Ectodermal cell (in vitro differentiated cells): ENCODE results near the gene MRTO4.
"Not testable (repeated sequence)": the region's sequence is repeated elsewhere in the genome, so short reads cannot be mapped to it uniquely, and the experiment has no call there.

ENCODE experiments used
- H3K27ac ChIP-seq: 2 replicates; pipeline ENCODE4 v1.7.0; 2013; ENCODE audit warnings: mild to moderate bottlenecking, low read depth, low read length; ENCODE audit not compliant: insufficient read depth, poor library complexity, severe bottlenecking
- H3K27me3 ChIP-seq: 2 replicates; pipeline ENCODE4 v1.7.0; 2013; ENCODE audit warnings: mild to moderate bottlenecking, low read length; ENCODE audit not compliant: insufficient read depth, control insufficient read depth, poor library complexity, severe bottlenecking
- H3K36me3 ChIP-seq: one replicate; pipeline ENCODE4 v1.7.0; 2013; ENCODE audit warnings: low read length; ENCODE audit not compliant: control insufficient read depth, insufficient read depth
- H3K4me1 ChIP-seq: one replicate; pipeline ENCODE4 v1.7.0; 2013; ENCODE audit warnings: low read length; ENCODE audit not compliant: control insufficient read depth, insufficient read depth
- H3K4me3 ChIP-seq: 2 replicates; pipeline ENCODE4 v1.7.0; 2013; ENCODE audit warnings: low read depth, low read length, control low read depth; ENCODE audit not compliant: insufficient read depth
- H3K9me3 ChIP-seq: 2 replicates; pipeline ENCODE4 v1.7.0; 2013; ENCODE audit warnings: mild to moderate bottlenecking, low read length, moderate library complexity; ENCODE audit not compliant: control insufficient read depth
- WGBS, 2 experiments: methylation state at CpG; one replicate each; pipeline ENCODE4 v1.1.7; 2013; ENCODE audit warnings: missing lambda C conversion rate in 2 of 2; 5-methylcytosine and 5-hydroxymethylcytosine counted together

MRTO4 gene

DNA sequence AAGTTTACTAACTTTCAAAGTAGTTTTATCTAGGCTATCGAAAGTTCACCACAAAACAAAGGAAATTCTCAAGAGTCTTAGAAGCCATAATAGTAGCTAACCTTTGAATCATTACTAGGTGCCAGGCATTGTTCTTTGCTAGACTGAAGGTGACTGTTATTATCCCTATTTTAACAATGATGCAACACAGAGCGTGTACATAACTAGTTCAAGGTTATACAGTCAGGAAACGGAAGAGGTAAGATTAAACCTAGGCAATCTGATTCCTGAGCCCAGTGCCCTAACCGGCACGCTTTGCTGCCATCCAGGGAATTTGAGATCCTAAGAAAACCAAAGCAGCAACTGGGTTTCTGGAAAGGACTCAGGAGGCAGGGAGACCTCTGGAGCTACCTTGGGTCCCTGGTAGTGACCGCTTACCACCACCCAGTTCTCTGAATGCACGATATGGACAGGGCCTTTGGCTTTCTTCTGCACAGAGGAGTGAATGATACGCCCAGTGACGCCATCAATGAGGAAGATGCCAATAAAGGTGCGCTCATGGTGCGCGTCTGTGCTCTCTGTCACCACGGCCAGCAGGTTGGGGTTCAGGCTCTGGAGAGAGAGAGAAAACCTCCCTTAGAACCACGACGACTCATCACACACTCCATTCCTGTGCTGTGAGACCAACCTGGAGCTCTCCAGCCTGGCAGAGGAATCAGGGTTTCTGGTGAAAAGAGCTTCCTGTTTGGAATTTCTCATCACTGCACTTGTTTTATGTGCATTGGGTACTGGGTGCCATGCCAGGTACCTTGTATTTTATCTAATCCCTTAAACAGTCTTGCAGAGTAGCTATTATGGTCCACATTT, 28.4 kb upstream of the MRTO4 start:
- Histone ChIP-seq H3K4me1 (no peaks in the 10 kb centered on the region), H3K9me3 (no peaks in the 10 kb centered on the region), H3K27me3 (no peaks in the 10 kb centered on the region), H3K27ac (no peak overlapping the region), H3K36me3 (peaks cover 56% of the 10 kb centered on the region), H3K4me3 (no peak overlapping the region)
- 92 to 93% methylated on average over 15 of the region's 15 CpGs for WGBS, 2 experiments

DNA sequence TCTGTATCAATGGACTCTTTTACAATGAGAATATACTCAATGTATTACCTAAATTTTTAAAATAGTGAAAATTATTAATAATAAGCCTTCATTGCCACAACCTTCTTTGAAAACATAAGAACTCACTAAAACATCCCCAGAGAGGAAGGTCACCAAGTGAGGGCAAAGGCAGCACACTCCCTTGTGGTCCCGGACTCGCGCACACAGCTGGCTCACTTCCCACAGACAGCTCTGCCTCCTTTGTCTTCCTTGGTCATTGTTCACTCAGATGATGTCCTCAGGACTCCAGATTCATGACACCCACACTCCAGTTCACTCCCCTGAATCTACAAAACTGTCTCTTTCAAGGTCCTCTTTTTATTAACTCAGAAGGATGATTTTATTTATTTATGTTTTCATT, 22.4 kb upstream of the MRTO4 start:
- Histone ChIP-seq H3K27ac (no peak overlapping the region), H3K36me3 (peaks cover 48% of the 10 kb centered on the region)
- WGBS, 2 experiments, result 93 to 98% methylated on average over 3 of the region's 3 CpGs

DNA sequence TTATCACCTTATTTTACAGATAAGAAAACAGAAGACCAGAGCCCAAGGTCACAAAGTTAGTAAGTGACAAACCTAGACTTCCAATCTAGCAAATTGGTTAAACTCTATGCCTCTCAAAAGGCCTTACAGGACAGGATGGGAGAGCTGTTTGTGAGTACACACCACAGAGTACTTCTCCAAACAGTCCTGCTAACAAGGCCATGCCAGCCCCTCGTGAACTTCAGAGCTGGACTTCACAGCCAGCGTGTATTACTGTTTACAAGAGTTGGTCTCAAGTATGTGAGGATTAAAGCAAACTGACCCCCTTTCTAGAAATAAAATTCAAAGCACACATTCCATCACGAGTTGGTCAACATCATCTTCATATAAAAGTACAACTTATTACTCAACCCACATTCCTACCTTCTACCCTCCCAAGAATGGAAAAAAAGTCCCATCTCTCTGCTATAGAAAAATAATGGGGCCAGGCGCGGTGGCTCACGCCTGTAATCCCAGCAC, 21.7 kb upstream of the MRTO4 start:
- WGBS, 2 experiments, result 91% methylated on average over 6 of the region's 6 CpGs
- H3K9me3 ChIP-seq, result no peaks in the 10 kb centered on the region
- no peaks in the 10 kb centered on the region for H3K27me3 ChIP-seq
- H3K27ac ChIP-seq, result no peak overlapping the region
- H3K4me1 ChIP-seq, result no peaks in the 10 kb centered on the region
- H3K4me3 ChIP-seq, result no peak overlapping the region
- H3K36me3 ChIP-seq, result peaks cover 46% of the 10 kb centered on the region

More for the DNA sequence above, 22.4 kb upstream of the MRTO4 start:
- Histone ChIP-seq H3K4me3 (no peak overlapping the region), H3K4me1 (no peaks in the 10 kb centered on the region), H3K9me3 (no peaks in the 10 kb centered on the region), H3K27me3 (no peaks in the 10 kb centered on the region)

DNA sequence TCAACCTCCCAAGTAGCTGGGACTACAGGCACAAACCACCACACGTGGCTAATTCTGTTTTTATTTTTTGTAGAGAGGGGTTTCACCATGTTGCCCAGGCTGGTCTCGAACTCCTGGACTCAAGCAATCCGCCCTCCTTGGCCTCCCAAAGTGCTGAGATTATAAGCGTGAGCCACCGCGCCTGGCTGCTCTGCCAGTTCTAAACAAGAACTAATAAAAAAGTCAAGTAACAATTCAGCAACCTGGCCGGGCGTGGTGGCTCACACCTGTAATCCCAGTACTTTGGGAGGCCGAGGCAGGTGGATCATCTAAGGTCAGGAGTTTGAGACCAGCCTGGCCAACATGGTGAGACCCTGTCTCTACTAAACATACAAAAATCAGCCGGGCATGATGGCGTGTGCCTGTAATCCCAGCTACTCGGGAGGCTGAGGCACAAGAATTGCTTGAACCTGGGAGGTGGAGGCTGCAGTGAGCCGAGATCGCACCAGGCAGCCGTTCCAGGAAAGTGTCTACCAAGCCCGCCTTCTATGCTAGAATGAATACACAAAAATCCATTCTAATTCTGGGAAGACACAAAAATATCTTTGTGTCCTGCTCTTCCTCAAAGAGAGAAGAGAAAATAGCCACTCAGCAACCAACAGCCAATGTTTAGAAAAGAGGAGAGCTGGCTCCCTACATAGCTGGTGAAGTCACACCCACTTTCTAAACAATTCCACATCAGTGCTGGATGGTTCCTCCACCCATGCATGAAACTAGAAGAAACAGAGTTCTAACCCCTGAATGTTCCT, 19.7 kb upstream of the MRTO4 start:
- H3K4me3 ChIP-seq, H3K9me3 ChIP-seq, H3K27me3 ChIP-seq, H3K27ac ChIP-seq, H3K4me1 ChIP-seq: not testable (repeated sequence)
- H3K36me3 ChIP-seq, result peaks cover 36% of the 10 kb centered on the region
- 94 to 95% methylated on average over 16 of the region's 16 CpGs for WGBS, 2 experiments

DNA sequence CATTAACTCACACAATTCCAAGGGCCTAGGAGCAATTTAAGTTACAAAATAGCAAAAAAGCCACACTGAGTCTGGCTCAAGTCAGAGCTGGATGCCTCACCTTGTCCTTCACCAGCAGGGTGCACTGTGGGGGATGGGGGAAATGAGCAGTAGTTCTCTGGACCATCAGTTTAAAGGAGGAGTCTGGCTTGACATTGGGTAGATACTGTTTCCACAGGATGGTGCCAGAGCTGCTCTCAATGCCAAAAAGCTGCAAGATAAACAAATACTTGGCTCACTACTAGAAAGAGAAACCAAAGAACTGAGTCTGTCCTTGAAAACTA, 19.1 kb upstream of the MRTO4 start:
- Histone ChIP-seq H3K27ac (no peak overlapping the region), H3K4me1 (no peaks in the 10 kb centered on the region), H3K36me3 (peaks cover 36% of the 10 kb centered on the region), H3K27me3 (no peaks in the 10 kb centered on the region), H3K9me3 (no peaks in the 10 kb centered on the region), H3K4me3 (no peak overlapping the region)

DNA sequence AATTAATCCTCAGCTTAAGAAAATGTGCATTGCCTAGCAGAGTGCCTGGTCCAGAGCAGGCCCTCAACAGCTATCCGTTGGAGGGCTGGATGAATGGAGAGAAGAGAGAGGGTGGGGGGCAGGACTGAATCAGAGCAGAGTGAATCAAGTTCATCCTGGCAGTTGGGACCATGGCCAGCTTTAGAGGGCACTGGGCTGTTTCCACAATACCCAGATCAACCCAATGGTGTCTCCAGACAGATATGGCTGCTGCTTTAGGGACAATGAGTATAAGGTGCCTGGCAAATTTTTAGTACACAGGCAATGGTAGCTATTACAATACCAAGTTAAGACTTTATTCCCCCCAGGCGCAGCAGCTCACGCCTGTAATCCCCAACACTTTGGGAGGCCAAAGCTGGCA, 17.4 kb upstream of the MRTO4 start:
- H3K4me1 ChIP-seq, result no peaks in the 10 kb centered on the region
- H3K36me3 ChIP-seq, result peaks cover 52% of the 10 kb centered on the region
- H3K4me3 ChIP-seq, result no peak overlapping the region
- 92 to 94% methylated on average over 3 of the region's 3 CpGs for WGBS, 2 experiments
- no peak overlapping the region for H3K27ac ChIP-seq
- H3K27me3 ChIP-seq, result no peaks in the 10 kb centered on the region
- no peaks in the 10 kb centered on the region for H3K9me3 ChIP-seq

DNA sequence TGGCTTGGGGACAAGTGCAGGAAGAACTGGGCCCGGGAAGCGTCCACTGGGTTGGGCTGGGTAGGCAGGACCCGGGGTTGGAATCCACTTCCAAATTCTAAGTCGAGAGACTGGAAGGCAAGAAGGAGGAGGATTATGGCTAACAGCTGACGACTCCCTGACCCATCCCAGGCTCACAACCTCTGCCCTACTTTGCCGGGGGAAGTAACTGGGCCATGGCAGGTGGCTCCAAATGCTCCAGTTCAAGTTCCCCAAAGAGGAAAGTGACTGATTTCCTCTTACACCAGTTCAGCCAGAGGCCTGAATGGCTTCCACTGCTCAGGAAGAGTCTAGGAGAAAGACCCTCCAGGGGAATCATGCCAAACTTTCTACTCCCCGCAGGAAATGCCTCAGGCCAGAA, 11.7 kb upstream of the MRTO4 start:
- Histone ChIP-seq H3K36me3 (peaks cover 62% of the 10 kb centered on the region), H3K4me3 (no peak overlapping the region), H3K27ac (no peak overlapping the region), H3K4me1 (no peaks in the 10 kb centered on the region), H3K9me3 (no peaks in the 10 kb centered on the region), H3K27me3 (no peaks in the 10 kb centered on the region)
- 93% methylated on average over 7 of the region's 7 CpGs for WGBS, 2 experiments

DNA sequence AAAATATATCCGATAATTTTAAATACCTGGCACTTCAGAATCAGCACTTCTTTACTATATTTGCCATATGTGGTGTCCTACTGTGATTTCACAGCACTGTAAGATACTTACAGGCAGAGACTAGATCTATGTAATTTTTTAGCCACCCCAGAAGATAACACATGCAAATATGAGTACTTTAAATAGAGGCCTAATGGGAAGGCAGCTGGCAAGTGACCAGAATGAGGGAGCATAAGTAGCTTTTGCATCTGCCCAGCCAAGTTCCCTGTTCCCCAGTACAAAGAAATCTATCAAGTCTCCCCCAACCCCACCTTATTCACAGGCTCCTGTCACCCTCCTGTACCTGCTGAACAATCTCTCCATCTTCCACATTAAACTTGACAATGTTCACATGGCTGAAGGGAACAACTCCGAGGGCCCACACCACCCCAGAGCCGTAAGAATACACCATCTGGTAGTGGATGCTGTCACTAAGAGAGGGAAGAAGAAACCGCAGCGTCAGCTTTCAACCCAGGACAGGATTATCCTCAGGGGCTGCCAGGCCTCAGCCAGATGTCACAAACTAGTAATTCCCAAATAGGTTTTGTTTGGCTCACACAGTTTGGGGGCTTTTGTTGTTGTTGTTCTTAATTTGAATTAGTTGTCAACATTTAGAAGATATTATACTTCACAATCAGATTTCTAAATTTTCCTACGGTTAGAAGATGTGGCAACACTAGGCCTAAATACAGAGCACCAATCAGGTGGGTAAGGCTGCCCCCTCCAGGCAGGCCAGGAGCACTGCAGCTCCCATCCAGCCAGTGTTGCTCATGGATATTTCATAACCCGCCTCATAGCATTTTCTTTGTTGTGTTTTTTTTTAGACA, 10.7 kb upstream of the MRTO4 start:
- no peak overlapping the region for H3K4me3 ChIP-seq
- no peaks in the 10 kb centered on the region for H3K9me3 ChIP-seq
- no peak overlapping the region for H3K27ac ChIP-seq
- H3K4me1 ChIP-seq, result no peaks in the 10 kb centered on the region
- peaks cover 62% of the 10 kb centered on the region for H3K36me3 ChIP-seq
- WGBS, 2 experiments, result 91 to 96% methylated on average over 7 of the region's 7 CpGs
- H3K27me3 ChIP-seq, result no peaks in the 10 kb centered on the region

DNA sequence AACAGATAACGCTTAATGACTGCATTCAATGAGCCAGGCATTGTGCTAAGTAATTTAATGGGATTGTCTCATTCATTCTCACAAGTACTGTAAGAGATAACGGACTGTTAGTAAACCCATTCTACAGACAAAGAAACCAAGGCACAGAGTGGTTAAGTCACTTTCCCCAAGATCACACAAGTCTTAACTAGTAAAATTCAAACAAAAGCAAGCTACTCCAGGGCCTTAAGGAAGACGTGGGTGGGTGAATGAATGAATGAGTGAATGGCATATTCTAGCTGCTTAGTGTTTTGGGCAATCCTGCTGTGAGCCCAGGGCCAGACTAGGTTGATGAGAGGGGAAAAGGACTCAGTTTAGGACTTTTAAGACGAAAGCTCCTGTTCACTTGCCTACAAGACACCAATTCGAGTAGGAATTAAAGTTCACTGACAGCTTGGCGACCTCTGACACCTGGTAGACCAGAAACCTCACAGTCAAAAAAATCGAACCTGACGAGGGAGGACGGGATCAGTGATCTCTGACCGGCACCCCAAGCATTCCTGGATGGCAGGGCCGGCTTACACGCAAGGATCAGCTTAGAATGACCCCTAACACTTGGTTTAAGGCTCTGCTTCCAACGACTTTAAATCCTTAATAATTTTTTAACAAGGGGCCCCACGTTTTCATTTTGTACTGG, 838 bp upstream of the MRTO4 start:
- peak overlapping the region; percentile 97 for H3K27ac ChIP-seq
- H3K36me3 ChIP-seq, result peaks cover 7% of the 10 kb centered on the region
- H3K4me1 ChIP-seq, result peaks cover 18% of the 10 kb centered on the region
- H3K9me3 ChIP-seq, result no peaks in the 10 kb centered on the region
- no peaks in the 10 kb centered on the region for H3K27me3 ChIP-seq
- 13 to 14% methylated on average over 14 of the region's 14 CpGs for WGBS, 2 experiments
- H3K4me3 ChIP-seq, result peak overlapping the region; percentile 94
